ENCODE results near the gene COX19.

Gene COX19, protein sequence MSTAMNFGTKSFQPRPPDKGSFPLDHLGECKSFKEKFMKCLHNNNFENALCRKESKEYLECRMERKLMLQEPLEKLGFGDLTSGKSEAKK

DNA sequence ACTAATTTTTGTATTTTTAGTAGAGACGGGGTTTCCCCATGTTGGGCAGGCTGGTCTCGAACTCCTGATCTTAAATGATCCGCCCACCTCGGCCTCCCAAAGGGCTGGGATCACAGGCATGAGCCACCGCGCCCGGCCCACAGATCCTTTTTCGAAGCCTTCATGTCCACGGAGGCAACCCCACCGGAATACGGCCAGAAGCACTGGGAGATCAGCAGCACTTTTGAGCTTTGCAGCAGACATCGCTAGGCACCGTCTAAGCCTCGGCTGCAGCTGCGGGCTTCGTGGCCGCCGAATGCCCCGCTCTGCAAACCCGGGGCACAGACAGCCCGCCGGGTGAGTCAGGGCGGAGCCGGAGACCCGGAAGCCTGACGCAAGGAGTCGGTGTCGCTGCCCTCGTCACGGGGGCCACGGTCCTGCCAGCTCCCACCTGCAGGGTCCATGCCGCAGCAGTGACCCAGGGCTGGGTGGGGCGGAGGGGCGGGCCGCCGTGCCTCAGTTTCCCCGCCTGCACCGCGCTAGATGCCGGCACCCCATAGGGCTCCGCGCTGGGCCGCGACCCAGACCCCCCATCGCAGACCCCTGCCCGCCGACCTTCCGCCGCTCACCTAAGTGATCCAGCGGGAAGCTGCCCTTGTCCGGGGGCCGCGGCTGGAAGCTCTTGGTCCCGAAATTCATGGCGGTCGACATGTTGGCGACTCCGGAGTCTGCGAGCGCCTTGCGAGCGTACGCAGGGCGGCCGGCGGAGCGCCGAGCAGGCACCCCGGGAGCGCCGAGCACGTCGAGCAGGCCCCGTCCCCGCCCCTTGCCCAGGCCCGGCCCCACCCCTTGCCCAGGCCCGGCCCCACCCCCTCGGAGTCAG, at the start of gene COX19:
TSS of gene COX19 (minus strand) at position 730 of the 862 bp plus-strand sequence. CDS start at position 690, 40 bp downstream.
- Mint-ChIP-seq H3K36me3 (no peaks in the 10 kb centered on the region), H3K4me1 (ENCODE audit: low read depth) (peaks cover 28% of the 10 kb centered on the region), H3K27ac (peak within 1 kb of the TSS; percentile 94), H3K27me3 (no peaks in the 10 kb centered on the region), H3K4me3 (peak within 1 kb of the TSS; percentile 94), H3K9me3 (ENCODE audit: low read depth) (no peaks in the 10 kb centered on the region)

DNA sequence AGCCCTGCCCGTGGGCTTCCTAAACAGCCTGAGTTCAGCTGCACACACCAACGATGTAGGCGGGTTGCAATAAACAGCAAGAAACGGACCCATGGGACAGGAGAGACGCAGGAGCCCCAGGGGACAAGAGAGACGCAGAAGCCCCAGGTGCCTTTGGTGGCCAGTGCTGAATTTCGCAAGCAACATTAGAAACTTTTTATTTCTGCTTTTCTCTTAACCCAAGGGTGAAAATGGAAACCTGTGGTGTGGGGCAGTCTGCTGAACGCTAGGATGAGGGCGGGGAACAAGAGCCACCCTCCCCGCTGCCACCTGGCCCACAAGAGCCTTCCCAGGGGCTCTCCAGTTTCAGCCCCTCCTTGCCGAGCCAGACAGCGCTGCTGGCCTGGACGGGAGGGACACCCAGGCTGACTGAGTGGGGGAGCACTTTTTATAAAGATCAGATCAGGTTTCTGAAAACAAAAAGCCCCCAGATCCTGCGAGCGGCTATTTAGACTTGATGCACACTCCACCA, 49.0 kb upstream of the COX19 start:
- peaks cover 9% of the 10 kb centered on the region for H3K36me3 Mint-ChIP-seq
- H3K27me3 Mint-ChIP-seq: no peaks in the 10 kb centered on the region
- H3K4me3 Mint-ChIP-seq: no peak overlapping the region
- H3K4me1 Mint-ChIP-seq (ENCODE audit: low read depth): peaks cover 15% of the 10 kb centered on the region
- no peak overlapping the region for H3K27ac Mint-ChIP-seq
- H3K9me3 Mint-ChIP-seq (ENCODE audit: low read depth): no peaks in the 10 kb centered on the region

DNA sequence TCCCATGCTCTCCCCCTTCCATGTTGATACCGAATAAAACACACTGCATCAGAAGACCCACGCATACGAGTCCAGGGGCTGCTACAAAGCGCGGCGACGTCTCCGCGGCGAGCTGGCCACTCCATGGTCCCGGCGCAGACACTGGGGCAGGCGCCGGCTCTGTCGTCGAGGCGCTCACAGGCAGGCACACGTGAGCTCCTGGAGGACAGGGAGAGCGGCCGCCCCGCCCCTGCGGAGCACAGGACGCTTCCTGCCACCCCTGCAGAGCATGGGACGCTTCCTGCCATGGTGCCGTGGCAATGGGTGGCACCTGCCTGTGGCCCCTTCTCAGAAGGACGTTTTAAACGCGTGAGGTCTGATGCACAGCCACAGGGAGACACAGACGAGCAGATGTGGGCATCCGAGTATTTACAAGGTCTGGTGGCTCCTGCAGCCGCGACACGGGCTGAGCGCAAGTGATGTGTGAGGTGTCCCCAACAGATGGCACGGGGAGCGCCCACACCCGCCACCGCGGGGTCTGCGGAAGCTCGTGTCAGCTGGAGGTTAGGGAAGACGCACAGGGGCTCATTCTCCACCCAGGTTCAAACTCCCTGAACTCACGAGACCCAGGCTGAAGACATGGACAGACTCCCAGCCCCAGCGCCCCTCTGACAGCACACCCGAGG, 47.6 kb upstream of the COX19 start:
- no peaks in the 10 kb centered on the region for H3K9me3 Mint-ChIP-seq (ENCODE audit: low read depth)
- peaks cover 12% of the 10 kb centered on the region for H3K36me3 Mint-ChIP-seq
- H3K4me1 Mint-ChIP-seq (ENCODE audit: low read depth): peaks cover 15% of the 10 kb centered on the region
- no peak overlapping the region for H3K27ac Mint-ChIP-seq
- no peak overlapping the region for H3K4me3 Mint-ChIP-seq
- H3K27me3 Mint-ChIP-seq: no peaks in the 10 kb centered on the region

DNA sequence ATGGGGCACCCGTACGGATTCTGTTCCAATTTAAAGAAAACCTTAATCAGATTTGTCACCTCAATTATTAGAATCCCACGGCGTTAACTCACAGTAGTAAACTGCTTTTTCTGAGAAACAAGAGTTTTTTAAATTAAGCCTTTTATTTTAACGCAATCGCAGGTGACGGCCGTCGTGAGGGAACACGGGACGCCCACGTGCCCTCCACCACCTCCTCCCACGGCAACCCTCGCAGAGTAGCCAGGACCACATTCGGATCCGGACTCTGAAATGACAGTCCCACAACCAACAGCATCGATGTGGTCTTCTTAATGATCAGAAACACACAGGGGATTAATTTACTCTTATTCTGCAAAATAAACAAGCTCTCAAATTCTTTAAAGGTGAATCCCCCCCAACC, 47.0 kb upstream of the COX19 start:
- H3K27me3 Mint-ChIP-seq: no peaks in the 10 kb centered on the region
- H3K9me3 Mint-ChIP-seq (ENCODE audit: low read depth): no peaks in the 10 kb centered on the region
- peaks cover 12% of the 10 kb centered on the region for H3K36me3 Mint-ChIP-seq
- H3K4me3 Mint-ChIP-seq: no peak overlapping the region
- no peak overlapping the region for H3K27ac Mint-ChIP-seq
- peaks cover 15% of the 10 kb centered on the region for H3K4me1 Mint-ChIP-seq (ENCODE audit: low read depth)

DNA sequence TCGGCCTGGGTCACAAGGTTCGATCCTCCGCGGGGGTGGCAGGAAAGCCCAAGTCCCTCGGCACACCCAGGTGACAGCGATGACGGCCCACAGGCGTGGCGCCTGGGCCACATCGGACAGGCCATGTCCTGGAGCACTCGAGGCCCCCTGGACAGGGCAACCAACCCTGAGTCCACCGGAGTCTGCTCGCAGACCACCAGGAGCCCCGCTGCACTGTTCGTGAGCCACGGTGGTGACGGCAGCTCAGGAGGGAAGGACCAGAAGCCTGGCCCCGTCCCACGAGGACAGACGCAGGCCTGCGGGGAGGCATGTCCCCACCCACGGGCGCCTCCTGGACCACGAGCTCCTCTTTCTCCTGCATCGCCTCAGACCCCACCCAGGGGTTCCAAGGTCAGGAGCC, 46.6 kb upstream of the COX19 start:
- H3K4me1 Mint-ChIP-seq (ENCODE audit: low read depth): peaks cover 13% of the 10 kb centered on the region
- peaks cover 12% of the 10 kb centered on the region for H3K36me3 Mint-ChIP-seq
- H3K27me3 Mint-ChIP-seq: no peaks in the 10 kb centered on the region
- no peak overlapping the region for H3K27ac Mint-ChIP-seq
- H3K9me3 Mint-ChIP-seq (ENCODE audit: low read depth): no peaks in the 10 kb centered on the region
- H3K4me3 Mint-ChIP-seq: no peak overlapping the region

DNA sequence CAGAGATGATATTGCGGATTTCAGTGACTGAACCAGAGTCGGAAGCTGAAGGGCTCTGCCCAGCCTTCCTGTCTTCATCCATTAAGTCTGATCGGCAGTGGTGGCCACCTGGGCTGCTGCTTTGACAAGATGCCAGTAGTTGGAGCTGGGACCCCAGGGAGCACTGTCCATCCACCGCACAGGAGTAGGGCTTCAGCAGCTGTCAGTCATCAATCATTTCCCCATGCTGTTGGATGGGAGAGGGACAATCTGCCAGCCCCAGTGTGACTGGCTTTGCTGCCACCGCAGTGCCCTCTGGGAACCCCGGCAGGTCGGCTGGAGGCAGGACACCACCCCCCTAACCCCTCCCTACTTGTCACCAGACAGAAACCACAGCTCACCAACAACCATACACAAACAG, 46.0 kb upstream of the COX19 start:
- Mint-ChIP-seq H3K36me3 (peaks cover 12% of the 10 kb centered on the region), H3K9me3 (ENCODE audit: low read depth) (no peaks in the 10 kb centered on the region), H3K4me1 (ENCODE audit: low read depth) (peaks cover 11% of the 10 kb centered on the region), H3K27me3 (no peaks in the 10 kb centered on the region), H3K27ac (no peak overlapping the region), H3K4me3 (no peak overlapping the region)

DNA sequence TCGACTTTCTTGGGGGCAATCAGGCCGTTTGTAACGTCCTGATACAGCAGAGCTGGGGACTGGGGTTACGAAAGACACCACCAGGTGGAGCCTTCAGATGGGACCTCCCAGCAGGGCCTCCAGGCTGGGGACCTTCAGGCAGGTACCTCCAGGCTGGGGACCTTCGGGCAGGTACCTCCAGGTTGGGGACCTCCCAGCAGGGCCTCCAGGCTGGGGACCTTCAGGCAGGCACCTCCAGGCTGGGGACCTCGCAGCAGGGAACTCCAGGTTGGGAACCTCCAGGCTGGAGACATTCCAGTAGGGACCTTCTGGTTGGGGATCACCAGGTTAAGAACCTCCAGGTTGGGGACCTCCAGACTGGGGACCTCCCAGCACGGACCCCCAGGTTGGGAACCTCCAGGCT, 45.5 kb upstream of the COX19 start:
- Mint-ChIP-seq H3K27me3 (no peaks in the 10 kb centered on the region), H3K4me3 (no peak overlapping the region), H3K27ac (no peak overlapping the region), H3K36me3 (peaks cover 12% of the 10 kb centered on the region), H3K4me1 (ENCODE audit: low read depth) (peaks cover 8% of the 10 kb centered on the region), H3K9me3 (ENCODE audit: low read depth) (no peaks in the 10 kb centered on the region)

DNA sequence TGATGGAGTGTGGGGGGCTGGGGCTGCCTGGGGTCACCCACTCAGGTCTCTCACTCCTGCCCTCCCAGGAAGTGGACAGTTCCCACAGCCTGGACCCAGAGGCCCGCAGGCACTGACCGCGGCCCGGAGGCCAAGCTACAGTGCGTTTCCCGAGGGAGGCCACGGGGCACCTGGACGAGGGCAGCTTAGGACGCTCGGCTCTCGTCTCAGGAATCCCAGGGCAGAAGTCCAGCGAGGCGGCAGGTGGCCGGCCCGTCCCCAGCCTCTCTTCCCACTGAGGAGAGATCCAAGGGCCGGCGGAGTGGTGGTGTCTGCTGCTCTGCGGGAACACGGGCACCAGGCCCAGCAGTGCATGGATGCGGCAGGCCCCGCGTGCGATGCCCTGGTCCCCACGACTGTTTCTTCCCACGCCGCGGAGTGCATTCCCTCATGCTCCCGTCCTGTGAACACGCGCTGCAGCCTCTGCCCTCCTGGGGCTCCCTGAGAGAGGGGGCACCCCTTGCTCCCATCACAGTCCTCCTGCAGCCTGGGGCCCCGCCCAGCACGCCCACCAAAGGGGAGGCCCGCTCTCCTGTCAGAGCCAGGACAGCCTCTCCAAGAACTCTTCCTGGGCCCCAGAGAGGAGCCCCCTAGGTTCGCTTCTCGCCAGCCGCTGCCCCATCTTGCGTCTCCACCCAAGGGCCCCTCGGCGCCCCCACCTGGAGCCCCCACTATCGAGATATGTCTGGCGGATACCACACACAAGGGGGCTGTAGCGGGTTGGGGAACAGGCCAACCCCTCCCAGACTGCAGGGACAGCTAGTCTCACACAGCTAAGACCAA, 44.7 kb upstream of the COX19 start:
- Mint-ChIP-seq H3K36me3 (peaks cover 12% of the 10 kb centered on the region), H3K27ac (no peak overlapping the region), H3K4me3 (no peak overlapping the region), H3K9me3 (ENCODE audit: low read depth) (no peaks in the 10 kb centered on the region), H3K4me1 (ENCODE audit: low read depth) (peaks cover 8% of the 10 kb centered on the region), H3K27me3 (no peaks in the 10 kb centered on the region)

DNA sequence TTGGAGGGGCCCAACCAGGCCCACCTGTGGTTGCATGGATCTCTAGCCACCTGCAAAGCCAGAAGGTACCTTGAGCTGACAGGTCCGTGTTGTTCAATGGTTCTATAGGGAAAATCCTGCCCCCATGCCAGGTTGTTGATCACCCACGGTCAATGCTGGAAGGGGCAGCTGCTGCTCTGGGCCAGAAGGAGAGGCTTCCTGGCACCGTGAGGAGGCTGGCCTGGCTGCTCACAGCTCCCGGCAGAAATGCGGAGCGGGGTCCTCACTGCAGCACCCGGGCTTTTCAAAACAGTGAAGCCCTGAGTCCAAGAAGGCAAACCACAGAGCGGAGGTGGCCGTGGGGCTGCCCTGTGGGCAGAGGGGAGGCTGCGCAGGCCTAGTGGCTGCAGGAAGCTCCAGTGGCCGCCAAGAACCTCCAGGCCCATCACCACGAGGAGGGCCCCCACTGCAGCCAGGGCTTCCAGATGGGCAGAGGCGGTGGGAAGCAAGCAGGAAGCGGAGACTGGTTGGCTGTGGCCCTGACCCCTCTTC, 44.0 kb upstream of the COX19 start:
- Mint-ChIP-seq H3K27ac (no peak overlapping the region), H3K27me3 (no peaks in the 10 kb centered on the region), H3K9me3 (ENCODE audit: low read depth) (no peaks in the 10 kb centered on the region), H3K4me1 (ENCODE audit: low read depth) (peaks cover 8% of the 10 kb centered on the region), H3K36me3 (peaks cover 12% of the 10 kb centered on the region), H3K4me3 (no peak overlapping the region)

DNA sequence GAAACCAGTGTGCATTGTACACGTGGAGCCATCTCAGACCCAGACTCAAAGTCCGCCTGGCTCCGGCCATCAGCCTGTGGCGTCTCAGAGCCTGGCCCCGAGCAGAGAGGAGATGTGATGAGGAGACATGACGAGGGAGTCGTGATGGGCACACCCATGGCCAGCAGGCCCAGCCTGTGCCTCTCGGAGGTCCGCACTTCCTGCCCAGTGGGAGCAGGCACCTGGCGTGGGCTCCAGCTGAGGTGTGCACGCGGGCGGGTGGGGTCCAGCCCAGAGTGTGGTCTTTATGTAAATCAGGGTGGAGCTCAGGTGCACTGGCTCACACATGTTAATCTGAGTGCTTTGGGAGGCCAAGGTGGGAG, 43.0 kb upstream of the COX19 start:
- Mint-ChIP-seq H3K36me3 (peaks cover 12% of the 10 kb centered on the region), H3K27ac (no peak overlapping the region), H3K4me1 (ENCODE audit: low read depth) (peaks cover 16% of the 10 kb centered on the region), H3K4me3 (no peak overlapping the region), H3K9me3 (ENCODE audit: low read depth) (no peaks in the 10 kb centered on the region), H3K27me3 (no peaks in the 10 kb centered on the region)

DNA sequence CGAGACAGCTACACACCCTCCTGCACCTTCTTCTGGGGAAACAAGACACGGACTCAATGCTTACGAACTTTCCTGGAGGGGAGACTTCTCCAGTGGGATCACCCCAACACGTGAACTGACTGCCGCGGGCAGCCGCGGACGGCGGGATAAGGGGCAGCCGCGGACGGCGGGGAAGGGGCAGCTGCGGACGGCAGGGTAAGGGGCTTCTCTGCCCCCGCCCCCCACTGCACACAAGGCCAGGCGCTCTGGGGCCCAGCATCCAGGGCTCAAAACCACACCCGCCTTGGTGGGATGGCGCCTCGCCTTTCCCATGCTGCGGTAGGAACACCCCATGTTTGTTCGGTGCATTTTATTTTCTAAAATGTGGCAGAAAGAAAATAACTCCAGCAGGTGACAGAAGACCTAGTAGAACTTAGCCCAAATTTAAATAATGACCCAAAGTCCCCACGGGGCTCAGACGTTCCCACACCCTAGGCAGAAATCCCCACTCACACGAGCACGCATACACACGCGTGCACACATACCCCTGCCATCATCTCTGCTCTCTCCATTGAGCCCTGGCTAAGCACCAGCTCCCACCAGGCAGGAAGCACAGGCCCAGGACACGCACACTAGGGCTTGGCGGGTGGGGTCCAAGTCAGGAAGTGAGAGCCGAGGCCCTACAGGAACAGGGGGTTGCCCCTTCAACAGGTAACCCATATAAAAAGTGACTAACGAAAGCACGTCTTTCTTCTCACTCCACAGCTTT, 42.4 kb upstream of the COX19 start:
- H3K27ac Mint-ChIP-seq: no peak overlapping the region
- H3K4me3 Mint-ChIP-seq: no peak overlapping the region
- no peaks in the 10 kb centered on the region for H3K27me3 Mint-ChIP-seq
- H3K4me1 Mint-ChIP-seq (ENCODE audit: low read depth): peaks cover 16% of the 10 kb centered on the region
- H3K9me3 Mint-ChIP-seq (ENCODE audit: low read depth): no peaks in the 10 kb centered on the region
- H3K36me3 Mint-ChIP-seq: peaks cover 12% of the 10 kb centered on the region

DNA sequence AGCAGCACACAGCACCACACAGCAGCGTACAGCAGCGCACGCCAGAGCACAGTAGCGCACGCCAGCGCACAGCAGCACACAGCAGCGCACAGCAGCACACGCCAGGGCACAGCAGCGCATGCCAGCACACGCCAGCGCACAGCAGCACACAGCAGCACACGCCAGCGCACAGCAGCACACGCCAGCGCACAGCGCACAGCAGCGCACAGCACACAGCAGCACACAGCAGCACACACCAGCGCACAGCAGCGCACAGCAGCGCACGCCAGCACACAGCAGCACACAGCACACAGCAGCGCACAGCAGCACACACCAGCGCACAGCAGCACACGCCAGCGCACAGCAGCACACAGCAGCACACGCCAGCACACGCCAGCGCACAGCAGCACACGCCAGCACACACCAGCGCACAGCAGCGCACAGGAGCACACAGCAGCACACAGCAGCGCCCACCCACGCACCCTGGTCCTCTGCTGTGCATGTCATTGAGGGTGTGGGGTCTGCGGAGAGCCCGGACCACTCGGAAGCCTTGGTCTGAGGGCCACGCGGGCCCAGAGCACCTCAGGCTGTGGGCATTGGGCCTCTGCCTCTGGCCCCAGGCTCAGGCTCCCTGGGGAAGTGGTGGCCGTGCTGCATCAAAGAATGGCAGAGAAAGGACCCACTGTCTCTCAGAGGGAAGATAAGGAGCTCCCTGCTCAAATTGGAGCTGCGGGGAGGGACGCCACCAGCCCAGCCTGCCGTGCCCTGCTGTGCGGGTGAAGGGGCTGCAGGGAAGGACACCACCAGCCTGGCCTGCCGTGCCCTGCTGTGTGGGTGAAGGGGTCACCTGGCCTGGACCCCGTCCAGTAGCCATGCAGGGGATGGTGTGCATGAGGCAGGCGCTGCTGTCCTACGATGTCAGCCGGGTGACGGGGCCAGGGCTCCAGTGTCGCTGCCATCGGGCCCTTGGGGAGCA, 41.5 kb upstream of the COX19 start:
- H3K27ac Mint-ChIP-seq: no peak overlapping the region

More for the DNA sequence above, 41.5 kb upstream of the COX19 start:
- Mint-ChIP-seq H3K4me1 (ENCODE audit: low read depth) (peaks cover 16% of the 10 kb centered on the region), H3K36me3 (peaks cover 8% of the 10 kb centered on the region), H3K27me3 (no peaks in the 10 kb centered on the region), H3K9me3 (ENCODE audit: low read depth) (no peaks in the 10 kb centered on the region), H3K4me3 (no peak overlapping the region)
